Stimulated activated naive CD8-positive, alpha-beta T cell treated with anti-CD3 and anti-CD28 coated beads, Interleukin-15, Interleukin-2, amounts not matched to agents 100 ng/mL and 50 ng/mL, for 24 hours (primary cell): ENCODE data around the gene EXOC3L2.

ENCODE experiments used
- H3K27ac Mint-ChIP-seq: one replicate; pipeline ENCODE4 v1.8.0; 2021; ENCODE audit warnings: mild to moderate bottlenecking, mixed read lengths
- H3K27me3 Mint-ChIP-seq: one replicate; pipeline ENCODE4 v1.8.0; 2021; ENCODE audit warnings: mixed read lengths
- H3K36me3 Mint-ChIP-seq: one replicate; pipeline ENCODE4 v1.8.0; 2021; ENCODE audit warnings: low read depth, mixed read lengths
- H3K4me1 Mint-ChIP-seq: one replicate; pipeline ENCODE4 v1.8.0; 2021; ENCODE audit warnings: low read depth, mixed read lengths
- H3K4me3 Mint-ChIP-seq: one replicate; pipeline ENCODE4 v1.8.0; 2021; ENCODE audit warnings: mild to moderate bottlenecking, mixed read lengths
- H3K9me3 Mint-ChIP-seq: one replicate; pipeline ENCODE4 v1.8.0; 2021; ENCODE audit warnings: mixed read lengths

The EXOC3L2 gene

GRCh38 chr19:45218426-45218825 lies 26.8 kb downstream of the EXOC3L2 start:
- Mint-ChIP-seq H3K27me3 (peaks cover 37% of the 10 kb centered on the region), H3K27ac (no peak overlapping the region), H3K4me1 (no peaks in the 10 kb centered on the region), H3K36me3 (no peaks in the 10 kb centered on the region), H3K9me3 (no peaks in the 10 kb centered on the region), H3K4me3 (no peak overlapping the region)

GRCh38 chr19:45217957-45218334 lies 27.3 kb downstream of the EXOC3L2 start:
- Mint-ChIP-seq H3K9me3 (no peaks in the 10 kb centered on the region), H3K27me3 (peaks cover 37% of the 10 kb centered on the region)

GRCh38 chr19:45217193-45217956 lies 27.8 kb downstream of the EXOC3L2 start:
- Mint-ChIP-seq H3K36me3 (no peaks in the 10 kb centered on the region), H3K9me3 (no peaks in the 10 kb centered on the region), H3K4me3 (no peak overlapping the region), H3K4me1 (no peaks in the 10 kb centered on the region), H3K27ac (no peak overlapping the region), H3K27me3 (peaks cover 35% of the 10 kb centered on the region)

More at GRCh38 chr19:45217957-45218334, 27.3 kb downstream of the EXOC3L2 start:
- Mint-ChIP-seq H3K36me3 (no peaks in the 10 kb centered on the region), H3K4me3 (no peak overlapping the region), H3K27ac (no peak overlapping the region), H3K4me1 (no peaks in the 10 kb centered on the region)

- Mint-ChIP-seq H3K9me3 (no peaks in the 10 kb centered on the region), H3K27me3 (peaks cover 37% of the 10 kb centered on the region)
Observed at GRCh38 chr19:45216667-45217066, 28.5 kb downstream of the EXOC3L2 start.

GRCh38 chr19:45215391-45216191 lies 29.6 kb downstream of the EXOC3L2 start:
- Mint-ChIP-seq H3K36me3 (no peaks in the 10 kb centered on the region), H3K27ac (no peak overlapping the region), H3K9me3 (no peaks in the 10 kb centered on the region), H3K4me1 (no peaks in the 10 kb centered on the region), H3K27me3 (peaks cover 37% of the 10 kb centered on the region), H3K4me3 (no peak overlapping the region)

More at GRCh38 chr19:45216667-45217066, 28.5 kb downstream of the EXOC3L2 start:
- no peaks in the 10 kb centered on the region for H3K36me3 Mint-ChIP-seq
- H3K4me1 Mint-ChIP-seq, result no peaks in the 10 kb centered on the region
- H3K27ac Mint-ChIP-seq, result no peak overlapping the region
- no peak overlapping the region for H3K4me3 Mint-ChIP-seq

- Mint-ChIP-seq H3K4me3 (no peak overlapping the region), H3K9me3 (no peaks in the 10 kb centered on the region), H3K36me3 (no peaks in the 10 kb centered on the region), H3K4me1 (no peaks in the 10 kb centered on the region), H3K27ac (no peak overlapping the region), H3K27me3 (peaks cover 27% of the 10 kb centered on the region)
Observed at GRCh38 chr19:45213031-45213430, 32.2 kb downstream of the EXOC3L2 start.

GRCh38 chr19:45211751-45212381 lies 33.3 kb downstream of the EXOC3L2 start:
- Mint-ChIP-seq H3K4me3 (no peak overlapping the region), H3K36me3 (no peaks in the 10 kb centered on the region), H3K9me3 (no peaks in the 10 kb centered on the region), H3K27ac (no peak overlapping the region), H3K27me3 (peaks cover 25% of the 10 kb centered on the region), H3K4me1 (no peaks in the 10 kb centered on the region)

GRCh38 chr19:45206328-45206727 lies 38.9 kb downstream of the EXOC3L2 start:
- H3K4me3 Mint-ChIP-seq, result no peak overlapping the region
- no peaks in the 10 kb centered on the region for H3K9me3 Mint-ChIP-seq
- H3K36me3 Mint-ChIP-seq, result no peaks in the 10 kb centered on the region
- no peaks in the 10 kb centered on the region for H3K27me3 Mint-ChIP-seq
- no peaks in the 10 kb centered on the region for H3K4me1 Mint-ChIP-seq
- H3K27ac Mint-ChIP-seq, result no peak overlapping the region

GRCh38 chr19:45205810-45206209 lies 39.4 kb downstream of the EXOC3L2 start:
- Mint-ChIP-seq H3K4me1 (no peaks in the 10 kb centered on the region), H3K36me3 (no peaks in the 10 kb centered on the region), H3K9me3 (no peaks in the 10 kb centered on the region), H3K27ac (no peak overlapping the region), H3K4me3 (no peak overlapping the region), H3K27me3 (no peaks in the 10 kb centered on the region)

- H3K9me3 Mint-ChIP-seq, result no peaks in the 10 kb centered on the region
- H3K27ac Mint-ChIP-seq, result no peak overlapping the region
Observed at GRCh38 chr19:45202637-45203036, 42.6 kb downstream of the EXOC3L2 start.

GRCh38 chr19:45200568-45200967 lies 44.6 kb downstream of the EXOC3L2 start:
- H3K4me3 Mint-ChIP-seq, result no peak overlapping the region
- H3K4me1 Mint-ChIP-seq, result no peaks in the 10 kb centered on the region
- H3K27ac Mint-ChIP-seq, result no peak overlapping the region
- no peaks in the 10 kb centered on the region for H3K27me3 Mint-ChIP-seq
- H3K9me3 Mint-ChIP-seq, result no peaks in the 10 kb centered on the region
- H3K36me3 Mint-ChIP-seq, result no peaks in the 10 kb centered on the region

More at GRCh38 chr19:45202637-45203036, 42.6 kb downstream of the EXOC3L2 start:
- Mint-ChIP-seq H3K4me1 (no peaks in the 10 kb centered on the region), H3K36me3 (no peaks in the 10 kb centered on the region), H3K27me3 (no peaks in the 10 kb centered on the region), H3K4me3 (no peak overlapping the region)

GRCh38 chr19:45195764-45196163 lies 49.4 kb downstream of the EXOC3L2 start:
- H3K9me3 Mint-ChIP-seq, result no peaks in the 10 kb centered on the region
- no peaks in the 10 kb centered on the region for H3K27me3 Mint-ChIP-seq
- H3K36me3 Mint-ChIP-seq, result no peaks in the 10 kb centered on the region
- no peak overlapping the region for H3K4me3 Mint-ChIP-seq
- H3K27ac Mint-ChIP-seq, result no peak overlapping the region
- no peaks in the 10 kb centered on the region for H3K4me1 Mint-ChIP-seq

- no peak overlapping the region for H3K4me3 Mint-ChIP-seq
- no peak overlapping the region for H3K27ac Mint-ChIP-seq
Observed at GRCh38 chr19:45191375-45191774, 53.8 kb downstream of the EXOC3L2 start.

GRCh38 chr19:45189971-45190370 lies 55.2 kb downstream of the EXOC3L2 start:
- H3K9me3 Mint-ChIP-seq, result no peaks in the 10 kb centered on the region
- no peaks in the 10 kb centered on the region for H3K4me1 Mint-ChIP-seq
- H3K4me3 Mint-ChIP-seq, result no peak overlapping the region
- H3K27me3 Mint-ChIP-seq, result no peaks in the 10 kb centered on the region
- no peak overlapping the region for H3K27ac Mint-ChIP-seq
- H3K36me3 Mint-ChIP-seq, result peaks cover 5% of the 10 kb centered on the region

More at GRCh38 chr19:45191375-45191774, 53.8 kb downstream of the EXOC3L2 start:
- no peaks in the 10 kb centered on the region for H3K27me3 Mint-ChIP-seq
- H3K36me3 Mint-ChIP-seq, result peaks cover 5% of the 10 kb centered on the region
- H3K4me1 Mint-ChIP-seq, result no peaks in the 10 kb centered on the region
- H3K9me3 Mint-ChIP-seq, result no peaks in the 10 kb centered on the region
